Type B pancreatic cell (in vitro differentiated cells): ENCODE results near the gene PSMB7. TPM values are rescaled to one million over a fixed set of nuclear protein-coding genes. Genes with fewer than 3 reads are reported as not detected.
A peak's percentile ranks its signal among the peaks of the same experiment; 100 is the strongest.

Experiments
- DNase-seq: peaks from one replicate; pipeline ENCODE4 v3.0.0; 2021; ENCODE audit warnings: mixed read lengths; ENCODE audit not compliant: unreplicated experiment; ENCODE audit errors: extremely low spot score
- H3K27ac Mint-ChIP-seq: 2 replicates; pipeline ENCODE4 v1.8.0; 2021; ENCODE audit warnings: mild to moderate bottlenecking, mixed read lengths
- H3K27me3 Mint-ChIP-seq: 2 replicates; pipeline ENCODE4 v1.8.0; 2021; ENCODE audit warnings: mixed read lengths
- H3K36me3 Mint-ChIP-seq: 2 replicates; pipeline ENCODE4 v1.8.0; 2021; ENCODE audit warnings: mixed read lengths
- H3K4me1 Mint-ChIP-seq: one replicate; pipeline ENCODE4 v1.8.0; 2021; ENCODE audit warnings: mixed read lengths; ENCODE audit not compliant: unreplicated experiment
- H3K4me3 Mint-ChIP-seq: 2 replicates; pipeline ENCODE4 v1.8.0; 2021; ENCODE audit warnings: mild to moderate bottlenecking, mixed read lengths
- H3K9me3 Mint-ChIP-seq: 2 replicates; pipeline ENCODE4 v1.8.0; 2021; ENCODE audit warnings: mixed read lengths
- CTCF ChIP-seq: fragments of 200-600 bp; sonication (generic); conservative IDR thresholded peaks from 2 replicates; pipeline ENCODE4 v1.5.0; 2021; ENCODE audit warnings: antibody characterized with exemption, mild to moderate bottlenecking
- total RNA-seq: library from RNA; stranded (reverse); gene quantifications from 2 replicates; pipeline ENCODE4 v1.2.1, GENCODE V29; 2021; ENCODE audit warnings: low replicate concordance

PSMB7 gene
- total RNA-seq, 1 donor from 2014 or later = 168 TPM

GRCh38 chr9:124452841-124453585 lies 37.8 kb upstream of the PSMB7 start:
- no peak for DNase-seq
- Mint-ChIP-seq H3K27ac (no peak overlapping the region), H3K27me3 (peaks cover 59% of the 10 kb centered on the region), H3K4me1 (peaks cover 8% of the 10 kb centered on the region), H3K36me3 (no peaks in the 10 kb centered on the region), H3K9me3 (no peaks in the 10 kb centered on the region), H3K4me3 (no peak overlapping the region)
- TF ChIP-seq CTCF = no peak

- peaks cover 59% of the 10 kb centered on the region for H3K27me3 Mint-ChIP-seq
- no peak overlapping the region for H3K27ac Mint-ChIP-seq
- no peak overlapping the region for H3K4me3 Mint-ChIP-seq
- DNase-seq = no peak
- no peak for TF ChIP-seq CTCF
- H3K4me1 Mint-ChIP-seq = peaks cover 8% of the 10 kb centered on the region
- H3K36me3 Mint-ChIP-seq = no peaks in the 10 kb centered on the region
- H3K9me3 Mint-ChIP-seq = no peaks in the 10 kb centered on the region
Observed at GRCh38 chr9:124452326-124452725, 37.1 kb upstream of the PSMB7 start.

GRCh38 chr9:124450931-124451661 lies 35.9 kb upstream of the PSMB7 start:
- Mint-ChIP-seq H3K27ac (no peak overlapping the region), H3K9me3 (no peaks in the 10 kb centered on the region), H3K27me3 (peaks cover 58% of the 10 kb centered on the region), H3K36me3 (no peaks in the 10 kb centered on the region), H3K4me3 (peak overlapping the region; percentile 73), H3K4me1 (peaks cover 5% of the 10 kb centered on the region)
- no peak for TF ChIP-seq CTCF
- no peak for DNase-seq

- Mint-ChIP-seq H3K4me3 (peak within 1 kb of the TSS; percentile 73), H3K9me3 (no peaks in the 10 kb centered on the region), H3K4me1 (peaks cover 5% of the 10 kb centered on the region), H3K36me3 (no peaks in the 10 kb centered on the region), H3K27me3 (peaks cover 52% of the 10 kb centered on the region), H3K27ac (no peak within 1 kb of the TSS)
- peak; percentile 31 for TF ChIP-seq CTCF
- DNase-seq = no peak
Observed at GRCh38 chr9:124450241-124450924, 35.1 kb upstream of the PSMB7 start, which contains the start of gene ADGRD2. Gene ADGRD2 (plus strand): TSS chr9:124450451. CDS start chr9:124451667, 1,216 bp downstream.

- Mint-ChIP-seq H3K4me1 (peaks cover 5% of the 10 kb centered on the region), H3K4me3 (no peak overlapping the region), H3K36me3 (no peaks in the 10 kb centered on the region), H3K27ac (no peak overlapping the region), H3K9me3 (no peaks in the 10 kb centered on the region), H3K27me3 (peaks cover 48% of the 10 kb centered on the region)
- DNase-seq = no peak
- TF ChIP-seq CTCF = no peak
Observed at GRCh38 chr9:124449381-124450151, 34.3 kb upstream of the PSMB7 start.
